OCI-LY3 (cell line): ENCODE data around the gene PEX11G.

Experiments used
- H2AFZ ChIP-seq: fragments of 200-600, 300-600 bp; shearing (Covaris generic); 2 replicates; pipeline ENCODE4 v1.6.0; 2014; ENCODE audit warnings: antibody characterized with exemption, low read depth, low read length
- H3K27ac ChIP-seq: fragments of 200-600, 300-600 bp; sonication (generic); 2 replicates; pipeline ENCODE4 v1.5.1; 2014; ENCODE audit warnings: mild to moderate bottlenecking, low read length, moderate library complexity, mixed read lengths
- H3K27me3 ChIP-seq: fragments of 200-600, 300-600 bp; sonication (generic); 2 replicates; pipeline ENCODE4 v1.6.1; 2014; ENCODE audit warnings: low read depth, low read length, mixed read lengths
- H3K36me3 ChIP-seq: fragments of 200-600, 300-600 bp; sonication (generic); replicated peaks from 2 replicates; pipeline ENCODE3; 2014; ENCODE audit warnings: low read depth, low read length, mixed read lengths
- H3K4me1 ChIP-seq: fragments of 300-600, 200-600 bp; sonication (generic); 2 replicates; pipeline ENCODE4 v1.6.1; 2014; ENCODE audit warnings: low read length, mixed read lengths
- H3K4me2 ChIP-seq: fragments of 200-600, 300-600 bp; sonication (generic); 2 replicates; pipeline ENCODE4 v1.6.1; 2014; ENCODE audit warnings: low read length, mixed read lengths
- H3K4me3 ChIP-seq: fragments of 300-600, 200-600 bp; sonication (generic); 2 replicates; pipeline ENCODE4 v1.5.1; 2014; ENCODE audit warnings: antibody characterized with exemption, mild to moderate bottlenecking, low read length, moderate library complexity
- H3K79me2 ChIP-seq: fragments of 300-600, 200-600 bp; shearing (Covaris generic); 2 replicates; pipeline ENCODE4 v1.6.1; 2014; ENCODE audit warnings: mild to moderate bottlenecking, low read length, mixed read lengths
- H3K9ac ChIP-seq: fragments of 300-600, 200-600 bp; shearing (Covaris generic); 2 replicates; pipeline ENCODE4 v1.6.0; 2014; ENCODE audit warnings: mild to moderate bottlenecking, low read length, moderate library complexity
- H3K9me3 ChIP-seq: fragments of 200-600, 300-600 bp; shearing (Covaris generic); 2 replicates; pipeline ENCODE4 v1.6.1; 2014; ENCODE audit warnings: low read length, mixed read lengths; ENCODE audit not compliant: insufficient read depth
- H4K20me1 ChIP-seq: fragments of 200-600, 300-600 bp; sonication (generic); 2 replicates; pipeline ENCODE4 v1.6.1; 2016; ENCODE audit warnings: low read length, mixed read lengths; ENCODE audit not compliant: insufficient read depth
- CTCF ChIP-seq: fragments of 200-600, 300-600 bp; sonication (generic); IDR thresholded peaks from 2 replicates; pipeline ENCODE4 v1.5.1; 2014; ENCODE audit warnings: antibody characterized with exemption, low read length, low read depth
- EZH2phosphoT487 ChIP-seq: fragments of 200-600 bp; shearing (Covaris generic); IDR thresholded peaks from 2 replicates; pipeline ENCODE4 v1.6.1; 2018; ENCODE audit warnings: antibody characterized with exemption, mixed run types, low read depth

The PEX11G gene

DNA sequence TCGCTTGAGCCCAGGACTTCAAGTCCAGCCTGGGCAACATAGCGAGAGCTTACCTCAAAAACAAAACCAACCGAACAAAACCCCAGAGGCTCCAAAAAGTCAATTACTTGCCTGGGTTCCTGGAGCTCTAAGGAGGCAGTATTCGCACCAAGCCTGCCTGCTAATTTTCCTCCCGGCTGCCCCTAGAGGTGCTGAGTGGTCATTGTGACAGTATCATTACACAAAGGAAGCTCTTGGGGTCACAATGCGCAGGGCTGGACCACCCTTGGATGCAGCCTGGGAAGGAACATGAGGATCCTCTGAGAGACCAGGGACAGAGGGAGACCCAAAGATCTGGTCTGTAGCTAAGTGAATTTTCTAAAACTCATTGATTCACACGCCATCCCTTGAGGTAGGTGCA is 8.5 kb upstream of the PEX11G start:
- Histone ChIP-seq H3K27ac (no peak overlapping the region), H3K79me2 (no peaks in the 10 kb centered on the region), H3K36me3 (no peaks in the 10 kb centered on the region), H4K20me1 (no peaks in the 10 kb centered on the region), H2AFZ (no peak overlapping the region), H3K4me2 (no peak overlapping the region), H3K27me3 (peaks cover 4% of the 10 kb centered on the region; the same call in 1 of the 2 replicates), H3K4me3 (no peak overlapping the region), H3K9ac (no peak overlapping the region), H3K4me1 (no peaks in the 10 kb centered on the region), H3K9me3 (no peaks in the 10 kb centered on the region)
- no peak for TF ChIP-seq EZH2phosphoT487
- peak; percentile 22 for TF ChIP-seq CTCF

GRCh38 chr19:7494416-7495098 is 5.7 kb upstream of the PEX11G start:
- H3K79me2 ChIP-seq, result no peaks in the 10 kb centered on the region
- no peaks in the 10 kb centered on the region for H3K36me3 ChIP-seq
- no peak overlapping the region for H3K4me2 ChIP-seq
- no peak overlapping the region for H2AFZ ChIP-seq
- no peaks in the 10 kb centered on the region for H3K4me1 ChIP-seq
- H3K4me3 ChIP-seq, result no peak overlapping the region
- peaks cover 4% of the 10 kb centered on the region; the same call in 1 of the 2 replicates for H3K27me3 ChIP-seq
- no peak overlapping the region for H3K9ac ChIP-seq
- H4K20me1 ChIP-seq, result no peaks in the 10 kb centered on the region
- no peaks in the 10 kb centered on the region for H3K9me3 ChIP-seq
- TF ChIP-seq CTCF, result no peak
- H3K27ac ChIP-seq, result no peak overlapping the region

DNA sequence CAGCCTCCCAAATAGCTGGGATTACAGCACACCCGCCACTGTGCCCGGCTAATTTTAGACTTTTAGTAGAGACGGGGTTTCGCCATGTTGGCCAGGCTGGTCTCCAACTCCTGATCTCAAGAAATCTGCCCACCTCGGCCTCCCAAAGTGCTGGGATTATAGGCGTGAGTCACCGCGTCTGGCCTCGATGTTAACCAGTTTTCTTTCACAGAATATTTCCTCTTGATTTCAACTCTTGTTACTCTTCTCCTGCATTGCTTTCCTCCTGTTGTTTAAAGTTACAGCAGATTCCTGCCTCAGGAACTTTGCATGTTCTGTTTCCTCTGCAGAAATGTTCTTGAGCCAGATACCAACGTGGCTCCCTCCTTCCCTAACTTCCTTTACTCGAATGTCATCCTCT is 3.7 kb upstream of the PEX11G start:
- H3K4me2 ChIP-seq, result no peak overlapping the region

GRCh38 chr19:7492142-7492541 is 3.3 kb upstream of the PEX11G start:
- no peaks in the 10 kb centered on the region for H3K79me2 ChIP-seq
- no peak overlapping the region for H3K9ac ChIP-seq
- no peak overlapping the region for H2AFZ ChIP-seq
- no peak for TF ChIP-seq CTCF
- no peak for TF ChIP-seq EZH2phosphoT487
- H3K36me3 ChIP-seq, result no peaks in the 10 kb centered on the region
- H3K4me2 ChIP-seq, result no peak overlapping the region
- H3K4me3 ChIP-seq, result no peak overlapping the region
- peaks cover 9% of the 10 kb centered on the region for H3K4me1 ChIP-seq
- no peaks in the 10 kb centered on the region for H4K20me1 ChIP-seq
- H3K27ac ChIP-seq, result no peak overlapping the region
- peaks cover 4% of the 10 kb centered on the region; the same call in 1 of the 2 replicates for H3K27me3 ChIP-seq
- no peaks in the 10 kb centered on the region for H3K9me3 ChIP-seq

More for the DNA sequence above, 3.7 kb upstream of the PEX11G start:
- Histone ChIP-seq H3K27me3 (peaks cover 4% of the 10 kb centered on the region; the same call in 1 of the 2 replicates), H3K27ac (no peak overlapping the region), H4K20me1 (no peaks in the 10 kb centered on the region), H2AFZ (no peak overlapping the region), H3K9me3 (no peaks in the 10 kb centered on the region), H3K4me1 (peaks cover 9% of the 10 kb centered on the region), H3K79me2 (no peaks in the 10 kb centered on the region), H3K36me3 (no peaks in the 10 kb centered on the region), H3K9ac (no peak overlapping the region), H3K4me3 (no peak overlapping the region)
- TF ChIP-seq EZH2phosphoT487, result no peak
- no peak for TF ChIP-seq CTCF
